Stimulated activated CD8-positive, alpha-beta memory T cell treated with anti-CD3 and anti-CD28 coated beads, Interleukin-12 subunit alpha, Interleukin-12 subunit beta, amount 100 ng/mL, for 24 hours (primary cell): Measurements from ENCODE around the gene ZNRF2.
"Not testable (repeated sequence)": the region's sequence is repeated elsewhere in the genome, so short reads cannot be mapped to it uniquely, and the experiment has no call there.

Experiments
- DNase-seq: peaks from one replicate; pipeline ENCODE4 v3.0.0-alpha.2; 2020; ENCODE audit errors: extremely low read depth

Gene ZNRF2

GRCh38 chr7:30353932-30354607, 69.7 kb downstream of the ZNRF2 start:
- no peak for DNase-seq

DNA sequence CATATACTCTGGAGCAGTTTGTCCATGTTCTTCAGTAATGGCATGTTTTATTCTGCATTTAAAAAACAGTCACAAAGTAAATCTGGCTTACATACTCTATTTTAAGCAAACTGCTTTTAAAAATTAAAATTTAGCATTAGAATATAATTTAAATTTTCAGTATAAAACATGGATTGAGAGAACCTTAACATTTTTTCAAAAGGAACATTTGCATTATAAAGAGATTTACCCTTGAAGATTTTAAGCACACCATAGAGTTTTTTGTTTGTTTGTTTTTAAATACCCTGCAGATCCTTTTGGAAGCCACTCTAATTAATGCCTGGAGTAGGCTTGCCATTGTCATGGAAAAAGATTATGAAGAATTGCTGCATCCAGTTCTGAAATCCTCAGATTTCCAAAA, 70.4 kb downstream of the ZNRF2 start:
- DNase-seq: no peak

GRCh38 chr7:30359957-30360356, 75.6 kb downstream of the ZNRF2 start:
- DNase-seq: no peak

DNA sequence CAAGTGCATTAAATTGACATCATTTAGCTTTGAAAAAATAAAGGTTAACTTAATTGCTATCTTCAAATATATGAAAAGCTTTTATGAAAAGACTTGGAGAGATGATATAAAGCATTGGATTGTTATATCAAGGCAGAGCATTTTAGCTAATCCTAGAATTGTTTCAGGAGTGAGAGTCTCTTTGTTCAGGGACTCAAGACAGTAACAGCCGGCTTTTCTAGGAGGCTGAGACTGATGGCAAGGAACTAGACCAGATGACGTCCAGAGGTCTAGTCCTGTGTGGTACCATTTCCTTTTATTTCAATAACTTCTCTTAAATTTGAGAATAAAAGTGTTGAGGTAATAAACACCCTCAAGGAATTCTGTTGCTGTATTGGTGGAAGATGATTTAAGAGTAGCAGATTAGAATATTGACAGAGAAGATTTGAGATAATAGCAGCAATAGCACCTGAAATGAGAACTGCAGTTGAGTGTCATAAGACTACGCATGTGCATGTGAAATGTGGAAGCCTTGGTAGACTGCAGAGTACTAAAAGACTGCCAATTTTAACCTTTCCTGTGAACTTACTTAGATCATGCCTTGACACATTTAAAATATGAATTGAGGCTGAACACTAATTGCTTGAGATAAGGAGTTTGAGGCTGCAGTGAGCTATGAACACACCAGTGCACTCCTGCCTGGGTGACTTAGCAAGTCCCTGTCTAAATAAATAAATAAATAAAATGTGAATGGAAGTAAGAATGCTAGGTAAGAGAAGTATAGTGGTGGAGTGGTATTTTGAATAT, 79.6 kb downstream of the ZNRF2 start:
- no peak for DNase-seq

DNA sequence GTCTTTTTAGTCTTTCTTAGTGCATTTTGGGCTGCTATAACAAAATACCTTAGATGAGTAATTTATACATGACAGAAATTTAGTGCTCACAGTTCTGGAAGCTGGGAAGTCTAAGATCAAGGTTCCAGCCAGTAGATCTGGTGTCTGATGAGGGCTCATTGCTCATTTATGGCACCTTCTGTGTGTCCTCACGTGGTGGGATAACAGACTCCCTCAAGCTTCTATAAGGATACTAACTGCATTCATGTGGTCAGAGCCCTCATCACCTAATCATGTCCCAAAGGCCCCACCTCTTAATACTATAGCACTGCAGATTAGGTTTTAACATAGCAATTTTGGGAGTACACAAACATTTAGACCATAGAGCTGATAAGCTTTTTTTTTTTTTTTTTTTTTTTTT, 80.4 kb downstream of the ZNRF2 start:
- no peak for DNase-seq

DNA sequence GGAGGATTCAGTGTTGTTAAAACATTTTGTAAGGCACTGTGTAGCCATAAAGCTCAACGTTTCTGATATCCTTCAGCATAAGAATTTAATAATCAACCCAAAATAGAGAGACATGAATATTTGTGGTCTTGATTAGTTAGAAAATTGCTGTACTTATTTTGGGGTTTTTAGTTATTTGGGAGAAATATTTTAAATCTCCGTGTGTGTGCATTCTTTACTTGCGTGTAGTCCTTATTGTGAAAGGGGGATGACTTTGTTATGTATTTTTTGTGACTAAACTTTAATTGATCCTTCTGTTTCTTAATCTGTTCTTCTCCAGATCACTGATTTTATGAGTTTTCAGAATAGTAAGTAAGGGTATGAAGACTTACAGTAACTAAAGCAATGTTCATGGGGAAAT, 81.2 kb downstream of the ZNRF2 start:
- DNase-seq: no peak

DNA sequence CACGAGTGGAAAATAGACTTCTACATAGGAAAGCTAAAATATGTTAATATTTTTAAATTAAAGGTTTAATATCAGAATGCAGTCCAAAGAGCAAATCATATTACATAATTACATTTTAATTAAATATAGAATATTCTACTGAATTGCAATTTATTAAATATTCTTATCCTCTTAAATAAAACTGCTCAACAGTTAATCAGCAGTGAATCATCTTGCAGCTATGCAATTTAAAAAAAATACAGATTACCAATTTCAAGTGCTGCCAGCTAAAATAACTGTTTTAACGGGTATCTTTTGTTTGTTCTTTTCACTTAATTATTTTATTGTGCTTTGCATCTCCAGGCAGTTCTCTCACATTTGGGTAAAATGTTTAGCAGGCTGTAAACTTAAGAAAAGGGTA, 82.2 kb downstream of the ZNRF2 start:
- no peak for DNase-seq

DNA sequence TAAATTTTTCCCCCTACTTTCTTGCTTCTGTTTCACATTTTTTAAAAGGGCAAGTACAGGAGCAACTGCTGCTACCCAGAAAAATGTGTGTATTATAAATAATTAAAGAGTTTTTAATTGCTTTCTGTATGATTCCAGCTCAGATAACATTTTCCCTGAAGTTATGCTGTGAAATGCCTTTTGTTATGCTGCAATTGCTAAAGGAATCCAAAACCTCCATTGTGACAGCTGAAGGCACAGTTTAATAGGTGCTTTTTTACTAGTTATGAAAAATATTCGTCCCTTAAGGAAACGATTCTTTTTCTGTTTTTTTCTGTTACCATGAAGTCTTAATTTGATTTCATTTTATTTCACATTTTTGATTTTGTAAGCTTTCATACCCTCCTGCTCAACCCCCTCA, 83.2 kb downstream of the ZNRF2 start:
- no peak for DNase-seq

DNA sequence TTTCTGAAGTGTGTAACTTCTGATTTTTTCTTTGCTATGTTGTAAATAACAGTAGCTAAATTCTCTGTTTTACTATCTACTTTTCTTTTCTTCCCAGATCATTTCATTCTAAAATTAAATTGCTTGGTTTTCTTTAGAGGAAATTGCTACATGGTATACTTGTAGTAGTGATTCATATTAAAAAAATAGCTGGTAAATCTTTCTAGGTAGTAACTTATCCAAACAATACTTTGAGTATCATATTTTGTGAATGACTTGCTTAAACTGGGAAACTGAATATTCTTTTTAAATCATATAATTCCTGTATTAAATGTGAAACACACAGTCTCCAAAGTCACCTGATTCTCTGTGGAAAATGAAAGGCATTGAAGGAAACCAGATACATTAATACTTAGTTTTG, 85.5 kb downstream of the ZNRF2 start:
- no peak for DNase-seq

DNA sequence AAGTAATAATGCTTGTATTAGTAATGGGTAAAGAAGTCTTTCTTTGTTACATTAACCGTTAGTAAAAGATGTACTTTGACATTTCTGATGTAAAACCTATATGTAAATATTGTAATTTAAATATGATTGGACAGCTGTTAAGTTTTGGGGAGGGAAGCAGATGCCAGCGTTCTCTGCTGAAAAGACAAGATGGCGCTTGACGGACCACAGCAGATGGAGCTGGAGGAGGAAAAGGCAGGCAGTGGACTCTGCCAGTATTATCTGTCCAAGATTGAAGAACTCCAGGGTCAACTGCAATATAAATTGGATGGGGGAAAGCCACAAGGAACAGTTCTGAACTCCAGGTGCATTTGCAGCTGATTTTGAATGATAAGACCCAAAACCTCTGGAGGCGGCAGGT, 86.9 kb downstream of the ZNRF2 start:
- DNase-seq: no peak

GRCh38 chr7:30378275-30378674, 93.9 kb downstream of the ZNRF2 start:
- no peak for DNase-seq

- DNase-seq: no peak
These were observed 94.7 kb downstream of the ZNRF2 start for GRCh38 chr7:30379131-30379530.

- DNase-seq: no peak
These were observed 95.3 kb downstream of the ZNRF2 start for GRCh38 chr7:30379741-30380140.

GRCh38 chr7:30380294-30380693, 95.9 kb downstream of the ZNRF2 start:
- no peak for DNase-seq

DNA sequence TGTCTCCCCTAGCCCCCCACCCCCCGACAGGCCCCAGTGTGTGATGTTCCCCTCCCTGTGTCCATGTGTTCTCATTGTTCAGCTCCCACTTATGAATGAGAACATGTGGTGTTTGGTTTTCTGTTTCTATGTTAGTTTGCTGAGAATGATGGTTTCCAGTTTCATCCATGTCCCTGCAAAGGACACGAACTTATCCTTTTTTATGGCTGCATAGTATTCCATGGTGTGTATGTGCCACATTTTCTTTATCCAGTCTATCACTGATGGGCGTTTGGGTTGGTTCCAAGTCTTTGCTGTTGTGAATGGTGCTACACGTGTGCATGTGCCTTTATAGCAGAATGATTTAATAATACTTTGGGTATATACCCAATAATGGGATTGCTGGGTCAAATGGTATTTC, 96.4 kb downstream of the ZNRF2 start:
- not testable (repeated sequence) for DNase-seq

DNA sequence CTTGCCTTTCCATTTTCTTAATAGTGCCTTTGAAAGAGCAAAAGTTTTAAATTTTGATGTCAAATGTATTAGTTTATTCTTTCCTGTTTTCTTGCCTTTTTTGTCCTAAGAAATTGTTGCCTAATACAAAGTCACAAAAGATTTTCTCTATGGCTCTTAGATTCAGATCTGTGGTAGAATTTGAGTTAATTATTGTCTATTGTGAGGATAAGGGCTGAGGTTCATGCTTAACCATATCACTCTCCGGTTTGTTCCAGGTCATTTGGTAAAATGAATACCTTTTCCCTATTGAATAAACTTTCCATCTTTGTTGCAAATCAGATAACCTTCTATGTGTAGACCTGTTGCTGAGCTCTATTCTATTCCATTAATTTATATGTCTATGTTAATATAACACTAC, 98.2 kb downstream of the ZNRF2 start:
- no peak for DNase-seq

DNA sequence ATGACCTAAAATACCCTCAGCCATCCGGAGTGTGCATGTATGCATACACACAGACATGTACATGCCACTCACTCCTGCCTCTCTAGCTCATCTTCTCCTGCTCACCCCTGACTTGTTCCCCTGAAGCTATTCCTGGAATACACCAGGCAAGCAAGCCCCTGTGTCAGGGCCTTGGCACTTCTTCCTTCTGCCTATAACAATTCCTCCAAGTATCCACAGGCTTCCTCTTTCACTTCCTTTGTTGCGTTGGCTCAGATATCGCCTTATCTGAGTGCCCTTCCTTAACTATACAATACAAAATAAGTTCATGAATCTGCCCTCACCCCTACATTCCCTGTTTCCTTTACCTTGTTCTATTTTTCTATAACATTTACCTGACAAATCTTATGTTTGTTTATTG, 105.4 kb downstream of the ZNRF2 start:
- DNase-seq: no peak

DNA sequence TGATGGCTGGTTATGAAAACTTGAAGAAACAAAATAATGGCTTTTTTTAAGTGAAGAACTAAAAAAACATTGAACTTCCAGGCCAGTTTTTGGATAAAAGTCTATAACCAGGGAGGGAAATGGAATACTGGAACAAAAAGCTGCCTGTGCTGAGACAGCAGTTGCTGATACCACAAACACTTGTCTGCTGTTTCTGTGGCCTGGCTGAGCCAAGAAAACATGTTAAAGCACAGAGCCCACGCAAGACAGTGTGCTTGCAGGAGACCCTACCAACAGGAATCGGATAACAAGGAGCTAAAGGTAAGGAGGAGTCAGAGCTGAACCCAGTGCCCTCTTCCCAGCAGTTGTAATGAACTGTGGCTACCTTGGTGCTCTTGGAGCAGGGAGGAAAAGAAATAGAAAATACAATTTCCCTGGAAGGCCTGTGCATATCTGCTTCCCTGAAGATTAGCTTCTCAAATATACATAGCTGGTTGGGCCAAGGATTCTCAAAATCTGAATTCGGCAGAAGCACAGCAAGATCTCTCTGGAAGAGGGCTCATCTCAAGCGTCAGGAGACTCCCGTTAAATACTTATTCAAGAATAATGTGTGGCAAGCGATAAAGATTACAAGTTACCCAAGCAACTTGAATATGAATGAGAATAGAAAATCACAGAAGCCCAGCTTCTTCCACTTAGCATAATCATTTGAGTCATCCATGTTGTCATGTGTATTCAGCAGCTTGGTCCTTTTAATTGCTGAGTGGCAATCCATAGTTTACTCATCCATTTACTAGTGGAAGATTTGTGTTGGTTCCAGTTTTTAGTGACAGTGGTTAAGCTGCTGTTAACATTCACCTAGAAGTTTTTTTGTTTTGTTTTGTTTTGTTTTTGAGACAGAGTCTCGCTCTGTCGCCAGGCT, 106.6 kb downstream of the ZNRF2 start:
- no peak for DNase-seq

DNA sequence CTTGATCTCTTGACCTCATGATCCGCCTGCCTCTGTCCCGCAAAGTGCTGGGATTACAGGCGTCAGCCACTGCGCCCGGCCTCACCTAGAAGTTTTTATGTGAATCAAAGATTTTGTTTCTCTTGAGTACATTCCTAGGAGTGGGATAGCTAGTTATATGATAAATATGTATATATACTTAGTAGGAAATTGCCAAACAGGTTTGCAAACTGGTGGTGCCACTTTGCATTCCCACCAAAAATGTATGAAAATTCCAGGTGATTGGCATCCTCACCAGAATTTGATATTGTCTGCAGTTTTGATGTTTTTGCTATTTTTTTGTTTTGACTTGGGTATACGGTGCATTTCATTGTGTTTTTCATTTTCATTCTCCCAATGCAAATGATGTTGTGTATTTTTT, 107.4 kb downstream of the ZNRF2 start:
- DNase-seq: no peak

DNA sequence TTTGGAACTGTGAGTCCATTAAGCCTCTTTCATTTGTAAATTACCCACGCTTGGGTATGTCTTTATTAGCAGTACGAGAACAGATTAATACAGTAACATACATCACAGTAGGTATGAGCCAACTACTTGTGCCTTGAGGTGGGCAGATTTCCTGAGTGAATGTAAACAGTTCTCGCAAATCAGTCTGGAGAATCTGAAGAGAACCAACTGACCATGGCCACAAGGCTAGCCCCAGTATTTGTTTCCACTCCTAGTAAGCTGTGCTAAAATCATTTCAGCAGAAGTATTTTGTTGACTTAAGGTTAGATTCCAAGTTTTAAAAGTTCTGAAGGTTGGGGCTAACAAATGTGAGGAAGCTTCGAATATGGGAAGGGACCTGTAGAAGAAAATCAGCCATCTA, 111.3 kb downstream of the ZNRF2 start:
- DNase-seq: no peak

- DNase-seq: no peak
These were observed 112.0 kb downstream of the ZNRF2 start for GRCh38 chr7:30396389-30396788.

DNA sequence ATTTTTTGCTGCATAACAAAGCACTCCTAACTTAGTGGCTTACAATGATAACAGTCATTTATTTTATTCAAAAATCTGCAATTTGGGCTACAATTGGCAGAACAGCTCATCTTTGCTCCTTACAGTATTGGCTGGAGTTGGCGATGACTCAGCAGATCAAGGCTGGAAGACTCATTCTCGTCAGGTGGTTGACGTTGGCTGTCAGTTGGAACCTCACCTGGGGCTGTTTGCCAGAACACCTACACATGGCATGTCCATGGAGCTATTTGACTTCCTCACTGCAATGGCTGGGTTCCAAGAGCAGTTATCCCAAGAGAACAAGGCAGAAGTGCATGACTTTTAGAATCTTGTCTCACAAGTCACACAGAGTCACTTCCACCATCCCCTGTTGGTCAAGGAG, 119.1 kb downstream of the ZNRF2 start:
- no peak for DNase-seq

- DNase-seq: no peak
These were observed 120.8 kb downstream of the ZNRF2 start for GRCh38 chr7:30405179-30405578.
